HG02970 (cell line): Measurements from ENCODE around the gene CXCR4.
A peak's percentile ranks its signal among the peaks of the same experiment; 100 is the strongest.

Source experiments
- ATAC-seq: cut with Tn5 transposase; IDR thresholded peaks from one replicate; pipeline ENCODE4 v1.9.1; 2021; ENCODE audit warnings: mild to moderate bottlenecking, moderate library complexity, moderate number of reproducible peaks; ENCODE audit not compliant: unreplicated experiment, low FRiP score

Gene CXCR4

DNA sequence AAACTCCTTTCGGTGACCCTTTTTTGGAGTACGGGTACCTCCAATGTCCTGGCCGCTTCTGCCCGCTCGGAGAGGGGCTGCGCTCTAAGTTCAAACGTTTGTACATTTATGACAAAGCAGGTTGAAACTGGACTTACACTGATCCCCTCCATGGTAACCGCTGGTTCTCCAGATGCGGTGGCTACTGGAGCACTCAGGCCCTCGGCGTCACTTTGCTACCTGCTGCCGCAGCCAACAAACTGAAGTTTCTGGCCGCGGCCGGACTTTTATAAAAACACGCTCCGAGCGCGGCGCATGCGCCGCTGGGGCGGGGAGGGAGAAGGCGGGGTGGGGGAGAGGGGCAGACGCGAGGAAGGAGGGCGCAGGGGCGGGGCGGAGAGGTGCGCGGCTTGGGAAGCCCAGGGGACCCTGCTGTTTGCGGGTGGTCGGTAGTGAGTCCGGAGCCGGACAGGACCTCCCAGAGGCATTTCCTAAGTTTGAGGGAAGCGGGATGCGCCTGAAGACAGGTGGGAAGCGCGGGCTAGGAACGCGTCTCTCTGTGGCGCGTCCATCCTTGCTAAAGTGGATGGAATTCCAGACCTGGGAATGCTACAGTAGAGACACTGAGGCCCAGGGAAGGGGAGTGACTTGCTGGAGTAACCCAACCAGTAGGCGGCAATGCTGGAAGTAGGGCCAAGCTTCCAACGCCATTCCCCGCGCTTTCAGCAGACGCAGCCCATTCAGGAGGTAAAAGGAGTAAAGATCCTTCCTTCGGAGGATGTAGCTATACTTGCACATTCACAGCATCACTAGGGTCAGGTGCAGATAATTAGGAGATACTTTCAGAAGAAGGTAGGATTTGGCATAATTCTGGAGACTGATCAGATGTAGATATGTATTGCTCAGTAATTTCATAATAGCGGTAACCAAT lies at the start of gene CXCR4:
CXCR4 (minus strand) TSS at position 241 of the 910 bp plus-strand sequence; CDS start at position 152, 89 bp downstream.
- ATAC-seq: peak; percentile 30

DNA sequence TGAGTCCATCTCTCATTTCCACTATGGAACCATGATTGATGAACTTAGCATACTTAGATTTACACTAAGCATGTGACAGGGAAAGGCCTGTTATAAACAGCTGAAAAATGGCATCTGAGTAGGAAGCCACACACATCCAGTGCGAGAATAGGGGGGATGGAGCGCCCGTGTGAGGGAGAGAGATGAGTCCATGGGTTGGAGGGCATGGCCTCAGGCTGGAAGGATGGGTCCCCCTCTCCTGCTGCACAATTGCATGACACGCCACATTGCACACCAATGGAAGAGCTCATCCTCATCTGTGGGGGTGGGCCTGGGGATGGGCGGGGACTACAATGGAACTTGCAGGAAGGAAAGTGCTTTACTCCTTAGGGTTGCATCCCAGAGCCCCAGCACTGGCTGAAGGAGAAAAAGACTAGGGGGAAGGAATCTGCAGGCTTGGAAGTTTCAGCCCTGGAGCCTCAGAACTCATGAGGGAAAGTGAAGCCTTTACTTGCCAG lies 46.4 kb upstream of the CXCR4 start:
- no peak for ATAC-seq

DNA sequence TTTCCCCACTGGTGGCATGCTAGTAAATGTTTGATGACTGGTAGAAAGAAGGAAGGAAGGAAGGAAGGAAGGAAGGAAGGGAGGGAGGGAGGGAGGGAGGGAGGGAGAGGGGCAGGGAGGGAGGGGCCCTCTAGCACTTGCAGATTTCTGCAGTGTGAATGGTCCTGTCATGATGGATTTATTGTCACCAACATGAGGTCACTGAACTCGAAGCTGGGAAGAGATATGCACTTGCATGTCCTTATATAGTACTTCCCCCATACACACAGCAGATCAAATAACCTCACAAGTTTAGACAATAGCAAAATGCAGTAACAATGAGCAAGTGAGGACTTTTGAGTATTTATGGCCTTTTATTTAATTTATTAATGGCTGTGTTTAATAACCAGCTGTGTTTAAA lies 44.5 kb upstream of the CXCR4 start:
- no peak for ATAC-seq

DNA sequence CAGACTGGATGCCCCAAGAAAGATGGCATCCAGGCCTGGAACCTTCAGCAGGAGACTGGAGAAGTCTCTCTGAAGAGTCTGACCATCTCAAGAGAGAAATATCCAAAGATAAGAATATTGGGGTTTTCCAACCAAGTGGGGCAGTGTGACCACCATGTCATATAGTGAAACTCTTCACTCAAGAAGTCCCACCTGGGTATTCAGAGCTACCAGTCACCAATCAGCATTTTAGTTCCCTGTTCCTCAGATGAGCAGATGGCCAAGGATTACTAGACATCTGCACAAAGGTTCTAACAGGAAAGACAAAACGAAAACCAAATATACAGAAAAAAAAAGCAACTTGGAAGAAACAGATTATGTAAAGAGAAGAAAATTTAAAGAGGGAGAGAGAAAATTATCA lies 38.5 kb upstream of the CXCR4 start:
- no peak for ATAC-seq

DNA sequence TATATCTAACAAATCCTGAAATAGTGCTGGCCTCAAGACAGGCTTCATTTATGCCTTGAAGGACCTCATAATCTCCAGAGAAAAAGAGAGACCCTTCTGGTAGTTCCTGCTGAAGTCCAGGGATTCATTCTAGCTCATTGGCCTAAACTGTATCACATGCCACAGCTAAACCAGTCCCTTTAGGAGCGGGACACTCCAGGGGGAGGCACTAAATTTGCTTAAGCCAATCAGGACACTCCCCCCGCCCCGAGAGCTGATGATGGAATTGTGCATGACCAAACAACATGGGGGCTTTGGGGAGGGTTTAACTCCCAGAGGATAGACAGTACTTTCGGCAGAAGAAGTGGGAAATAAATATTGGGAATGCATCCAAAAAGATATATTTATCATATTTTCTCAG lies 36.4 kb upstream of the CXCR4 start:
- no peak for ATAC-seq

DNA sequence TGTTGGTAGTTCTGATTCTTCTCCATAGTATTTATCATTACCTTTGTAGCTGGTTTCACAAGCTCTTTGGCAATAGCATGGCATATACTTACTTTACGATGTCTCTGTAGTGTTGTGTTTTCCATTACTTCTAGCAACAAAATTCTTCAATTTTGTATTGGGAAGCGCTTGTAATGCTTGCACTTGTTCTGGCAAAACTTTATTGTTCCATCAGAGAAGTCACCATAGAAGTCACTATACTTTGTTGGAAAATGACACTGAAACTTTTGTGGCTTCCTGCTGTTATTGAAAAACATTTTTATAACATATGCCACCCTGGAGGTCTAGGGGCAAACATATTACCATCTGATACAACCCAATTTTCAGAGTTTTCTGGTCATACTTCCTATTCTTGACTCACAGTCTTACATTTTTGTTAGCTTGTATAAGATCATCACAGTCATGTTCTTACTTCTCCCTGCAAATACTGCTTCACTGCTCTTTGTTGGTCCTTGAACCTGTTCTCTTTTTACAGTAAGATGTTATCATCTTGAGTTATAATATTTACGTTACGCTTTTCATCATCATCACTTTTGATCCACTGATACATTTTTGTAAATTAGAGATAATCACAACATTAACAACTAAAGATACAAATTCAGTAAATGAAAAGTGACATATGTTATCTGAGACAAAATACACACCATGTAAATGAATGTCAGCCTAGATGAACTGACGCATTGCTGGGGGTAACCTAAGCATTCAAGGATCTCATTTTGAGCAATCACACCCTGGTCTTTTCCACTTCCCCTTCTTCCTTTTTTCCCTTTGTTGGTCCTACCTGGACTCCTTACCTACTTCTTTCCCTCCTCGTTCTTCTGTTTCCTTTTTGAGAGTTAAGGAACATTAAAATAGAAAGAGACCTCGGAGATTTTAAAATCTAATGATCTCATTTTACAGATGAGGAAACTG lies 33.3 kb upstream of the CXCR4 start:
- no peak for ATAC-seq

DNA sequence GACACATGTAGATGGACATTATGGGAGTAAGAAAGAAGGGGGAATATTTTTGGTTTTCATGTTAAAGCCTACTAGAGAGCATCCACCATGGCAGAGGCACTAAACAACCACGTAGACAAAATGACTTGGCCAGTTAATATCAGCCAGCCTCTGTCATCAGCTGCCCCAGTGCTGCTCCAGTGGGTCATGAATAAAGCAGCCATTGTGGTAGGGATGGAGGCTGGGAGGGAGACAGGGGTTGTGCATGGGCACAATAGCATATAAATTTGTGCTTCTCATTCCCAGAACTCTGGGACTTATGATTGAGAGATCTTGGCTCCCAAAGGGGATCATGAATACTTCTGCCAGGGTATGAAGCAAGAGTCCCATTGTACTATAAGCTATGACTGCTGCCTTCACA lies 31.1 kb upstream of the CXCR4 start:
- ATAC-seq: no peak

DNA sequence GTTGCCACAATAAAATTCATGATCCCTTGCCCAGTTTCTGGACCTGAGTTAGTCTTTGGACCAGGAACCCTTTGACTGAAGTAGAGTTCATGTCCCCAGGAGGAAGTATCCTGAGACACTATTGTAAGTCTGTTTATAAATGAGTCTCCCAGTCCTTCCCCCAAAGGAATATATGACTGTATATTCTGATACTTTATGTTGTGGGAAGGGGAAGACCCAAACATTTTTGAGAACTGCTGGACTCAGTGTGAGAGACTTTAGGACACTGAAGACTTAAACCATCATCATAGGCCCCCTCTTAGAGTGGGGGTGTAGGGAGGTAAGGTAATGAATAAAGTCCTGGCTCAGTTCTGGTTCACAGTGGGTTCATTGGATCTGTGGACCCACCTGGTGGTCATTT lies 28.6 kb upstream of the CXCR4 start:
- no peak for ATAC-seq

DNA sequence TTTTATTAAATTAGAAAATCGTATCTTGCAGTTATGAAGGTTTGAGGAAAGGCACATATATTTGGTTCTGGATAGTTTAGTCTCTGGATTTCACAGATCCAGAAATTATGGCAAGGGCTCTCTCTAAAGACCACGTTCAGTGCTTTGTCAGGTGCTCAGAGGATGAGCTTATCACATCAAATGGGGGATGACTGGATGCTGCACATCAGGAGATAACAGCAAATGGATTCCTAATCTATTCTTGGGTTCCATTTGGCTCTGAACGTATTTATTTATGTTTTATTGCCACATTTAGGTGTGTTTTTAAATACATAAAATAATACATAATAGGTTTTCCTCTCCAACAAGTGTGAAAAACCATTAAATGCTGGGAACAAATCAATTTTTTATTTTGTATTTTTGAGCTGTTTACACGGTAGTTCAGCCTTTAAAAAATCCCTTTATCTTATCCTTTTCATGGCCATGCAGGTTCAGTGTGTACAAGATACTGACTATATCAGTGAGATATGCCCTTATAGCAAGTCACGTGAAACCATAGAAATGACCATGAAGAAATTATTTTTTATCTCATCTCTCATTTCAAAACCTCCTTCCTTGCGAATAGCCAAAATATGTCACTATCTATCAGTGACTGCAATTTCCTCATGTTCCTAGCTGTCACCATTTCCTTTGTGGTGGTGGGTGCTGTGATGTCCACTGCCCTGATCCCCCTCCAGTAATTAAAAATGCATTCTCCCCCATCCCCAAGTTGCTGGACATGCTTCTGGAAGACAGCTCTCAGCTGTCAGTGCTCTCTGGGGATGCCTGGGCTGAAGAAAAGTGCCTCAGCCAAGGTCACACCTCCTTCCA lies 25.9 kb upstream of the CXCR4 start:
- ATAC-seq: no peak

DNA sequence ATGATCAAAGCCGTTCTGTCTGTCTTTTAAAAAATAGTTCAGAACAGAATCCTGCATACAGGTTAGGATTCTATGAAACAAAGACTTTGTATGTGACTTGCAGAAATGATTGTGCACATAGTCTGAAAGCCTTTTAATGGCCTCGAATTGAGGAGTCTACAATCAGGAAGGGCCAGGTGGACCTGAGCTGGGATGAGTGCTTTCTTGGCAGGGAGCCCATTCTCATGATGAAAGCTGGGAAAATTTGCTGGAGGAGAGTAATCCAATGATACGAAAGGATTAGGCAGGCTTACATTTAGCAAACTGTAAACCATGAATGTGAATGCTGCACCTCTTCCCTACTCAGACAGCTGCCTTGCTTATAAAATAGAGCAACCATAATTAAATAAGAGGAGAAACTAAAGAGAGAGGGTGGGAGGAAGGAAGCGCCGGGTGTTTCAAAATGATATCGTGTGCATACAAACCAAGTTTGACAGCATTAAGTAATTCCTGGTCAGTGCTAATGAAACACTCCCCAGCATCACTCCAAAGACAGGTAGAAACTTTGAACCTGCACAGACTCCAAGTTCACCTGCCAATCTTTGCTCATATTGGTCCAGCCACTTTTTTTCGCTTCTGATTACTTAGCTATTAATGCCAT lies 23.7 kb upstream of the CXCR4 start:
- no peak for ATAC-seq

DNA sequence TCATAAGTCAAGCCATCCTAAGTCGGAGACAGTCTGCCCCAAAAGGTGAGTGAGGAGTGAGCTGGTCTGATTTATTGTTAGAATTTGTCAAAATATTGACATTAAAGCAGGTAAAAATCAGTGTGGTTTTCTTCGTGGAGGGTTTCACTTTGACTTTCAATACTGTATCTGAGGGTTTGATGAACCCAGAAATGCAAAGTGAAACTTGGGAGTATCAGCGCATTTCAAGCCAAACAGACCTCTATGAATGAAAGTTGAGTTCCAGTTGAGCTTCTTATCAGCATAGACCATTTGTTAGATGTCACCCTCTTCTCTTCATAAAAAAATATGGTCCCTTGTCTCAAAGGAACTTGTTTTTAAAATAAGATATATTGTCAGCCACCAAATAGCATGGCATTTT lies 21.7 kb upstream of the CXCR4 start:
- ATAC-seq: no peak

DNA sequence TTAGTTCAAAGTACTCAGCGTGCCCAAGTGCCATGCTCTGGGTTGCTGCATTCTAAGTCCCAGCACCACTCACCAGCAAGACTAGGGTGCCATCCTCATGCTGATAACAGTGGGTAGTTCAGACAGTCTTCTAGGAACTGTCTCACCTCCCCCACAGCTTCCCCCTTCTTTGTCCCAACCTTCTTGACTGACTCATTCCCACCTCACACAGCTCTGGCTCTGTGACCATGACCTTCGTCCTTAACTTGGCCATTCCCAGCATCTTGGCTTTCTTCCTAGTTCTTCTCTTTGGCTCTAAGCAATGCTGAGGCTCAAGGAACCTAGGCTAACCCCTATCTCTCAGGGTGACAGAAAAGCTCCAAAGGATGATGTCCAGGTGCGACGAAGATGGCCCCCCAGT lies 20.0 kb upstream of the CXCR4 start:
- no peak for ATAC-seq

DNA sequence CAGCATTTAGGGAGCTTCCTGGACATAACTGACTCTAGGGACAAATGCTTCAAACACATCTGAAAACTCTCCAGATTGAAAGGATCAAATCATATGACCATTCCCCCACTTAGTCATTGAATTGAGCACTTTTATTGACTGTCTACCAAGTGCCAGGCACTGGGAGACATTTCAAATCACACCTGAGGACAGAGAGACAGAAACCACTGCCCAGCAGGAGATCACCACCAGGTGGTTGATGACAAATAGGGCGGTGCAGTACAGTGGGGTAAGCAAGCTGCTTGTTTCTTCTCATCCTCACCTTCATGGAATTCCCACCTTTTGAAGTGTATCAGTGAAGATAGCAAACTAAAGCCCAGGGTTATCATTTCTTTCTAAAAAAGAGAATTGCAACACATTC lies 19.0 kb upstream of the CXCR4 start:
- ATAC-seq: no peak

DNA sequence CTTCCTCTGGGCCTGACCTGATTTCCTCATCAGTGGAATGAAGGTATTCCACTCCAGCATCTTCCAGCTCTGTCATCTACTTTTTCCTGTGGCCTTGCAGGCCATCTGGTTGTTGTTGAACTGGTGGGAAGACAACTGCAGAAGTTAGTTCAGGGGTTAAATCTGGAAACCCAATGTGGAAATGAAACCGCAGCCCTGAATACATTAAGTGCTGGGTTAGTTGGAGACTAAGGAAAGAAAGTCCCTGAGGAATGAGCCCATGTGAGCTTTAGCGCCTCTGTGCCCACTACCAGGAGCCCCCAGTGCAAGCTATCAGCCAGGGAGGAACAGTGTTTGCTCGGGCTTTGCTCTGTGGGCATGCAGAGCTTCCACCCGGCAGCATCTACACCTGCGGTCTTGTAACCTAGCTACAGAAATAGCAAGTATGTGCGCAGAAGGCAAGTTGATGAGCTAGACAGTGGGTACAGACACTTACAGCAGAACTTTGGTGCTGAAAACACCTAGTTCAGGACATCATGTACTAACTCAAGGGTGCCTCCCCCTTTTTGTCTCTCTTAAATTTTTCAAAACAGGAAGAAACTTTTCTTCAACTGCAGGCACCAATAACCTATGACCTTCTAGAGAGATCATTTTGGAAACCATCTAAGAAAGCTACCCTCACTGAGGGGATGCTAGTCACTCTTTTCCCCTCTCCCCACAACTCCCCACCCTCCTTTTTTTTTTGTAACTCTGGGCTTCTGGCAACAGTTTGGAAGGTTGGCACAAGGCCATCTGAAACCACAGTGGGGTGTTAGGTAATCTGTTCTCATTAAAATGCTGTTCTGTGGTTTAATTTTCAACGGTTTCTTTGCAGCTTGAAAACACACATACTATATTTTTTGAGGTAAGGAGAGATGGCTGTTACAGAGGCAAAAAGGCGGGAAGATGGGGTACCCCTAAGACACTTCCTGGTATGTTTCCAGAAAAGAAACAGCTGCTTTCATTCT lies 18.3 kb upstream of the CXCR4 start:
- ATAC-seq: peak; percentile 38

DNA sequence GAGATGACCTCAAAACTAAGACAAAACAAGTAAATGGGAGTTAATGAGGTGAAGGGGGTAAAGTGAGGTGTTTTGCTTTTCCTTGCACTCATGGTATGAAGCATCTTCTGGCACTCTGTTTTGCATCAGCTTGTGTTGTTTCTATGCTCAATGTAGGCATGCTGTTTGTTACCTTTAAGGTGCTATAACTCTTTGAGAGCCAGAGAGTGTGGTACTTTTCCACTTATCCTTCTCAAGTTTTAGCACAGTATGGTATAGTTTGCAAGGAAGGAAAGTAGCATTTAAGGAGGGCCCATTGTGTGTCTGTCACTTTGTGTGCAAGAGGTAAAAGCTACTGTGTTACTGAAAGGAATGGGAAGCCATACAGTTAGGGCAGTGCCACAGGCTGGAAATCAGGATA lies 17.5 kb upstream of the CXCR4 start:
- no peak for ATAC-seq

DNA sequence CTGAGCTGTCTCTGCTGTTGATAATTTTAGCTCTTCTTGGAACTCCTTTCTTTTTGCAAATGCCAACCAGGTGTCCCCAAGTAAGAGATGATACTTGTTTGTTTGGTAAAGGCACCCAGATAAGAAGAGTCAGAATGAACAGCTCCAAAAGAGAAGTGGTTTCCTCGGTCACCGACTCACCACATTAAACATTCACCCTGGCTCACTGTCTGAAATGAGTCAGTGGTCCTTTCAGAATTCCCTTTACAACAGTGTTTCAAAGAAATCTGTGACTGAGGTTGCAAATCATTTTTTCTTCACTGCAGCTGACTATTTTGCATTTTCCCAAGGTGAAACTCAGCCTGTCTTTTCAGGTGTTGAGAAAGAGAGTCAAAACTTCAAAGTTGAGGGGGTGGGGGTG lies 16.2 kb upstream of the CXCR4 start:
- ATAC-seq: no peak

DNA sequence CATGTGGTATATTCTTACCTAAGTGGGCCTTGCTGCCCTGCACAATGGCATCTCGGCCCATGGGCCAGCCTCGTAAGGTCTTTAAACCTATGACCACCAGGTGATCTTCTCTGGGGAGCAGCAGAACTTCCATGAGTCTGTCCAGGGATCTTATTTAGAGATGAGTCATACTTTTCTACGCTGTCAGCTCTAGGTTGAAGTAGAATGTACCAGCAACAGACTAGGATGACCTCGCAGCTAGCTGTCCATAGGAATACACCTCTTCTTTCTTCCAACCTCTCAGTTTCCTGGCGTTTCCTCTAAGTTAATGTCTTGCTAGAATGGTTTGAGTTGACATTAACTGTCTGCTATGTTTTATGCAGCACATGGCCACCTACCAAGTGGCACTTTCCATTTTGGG lies 15.6 kb upstream of the CXCR4 start:
- ATAC-seq: no peak

DNA sequence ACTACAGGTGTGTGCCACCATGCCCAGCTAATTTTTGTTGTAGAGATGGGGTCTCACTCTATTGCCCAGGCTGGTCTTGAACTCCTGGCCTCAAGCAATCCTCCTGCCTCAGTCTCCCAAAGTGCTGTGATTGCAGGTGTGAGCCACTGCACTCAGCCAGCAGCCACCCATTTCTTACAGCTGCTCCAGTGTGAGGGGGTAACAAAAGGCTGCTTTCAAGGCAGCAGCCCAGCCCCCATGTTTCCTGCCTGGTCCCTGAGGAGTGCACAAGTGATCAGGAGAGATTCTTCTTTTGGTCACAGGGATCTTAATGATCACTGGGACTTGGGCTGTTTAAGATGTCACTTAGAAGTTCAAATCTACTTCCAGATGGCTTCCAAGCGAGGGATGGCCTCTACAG lies 15.2 kb upstream of the CXCR4 start:
- no peak for ATAC-seq

DNA sequence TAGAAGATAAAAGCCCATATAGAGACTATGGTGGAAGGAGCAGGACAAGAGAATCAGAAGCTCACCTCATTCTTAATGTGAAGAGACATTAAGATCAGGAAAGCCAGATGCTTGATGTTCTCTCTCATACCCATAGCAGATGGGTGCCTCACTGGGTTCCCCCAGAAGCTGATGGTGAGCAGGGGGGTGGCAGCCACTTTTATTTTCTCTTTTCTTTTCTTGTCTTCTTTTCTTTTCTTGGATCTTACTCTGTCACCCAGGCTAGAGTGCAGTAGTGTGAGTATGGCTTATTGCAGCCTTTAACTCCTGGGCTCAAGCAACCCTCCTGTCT lies 14.8 kb upstream of the CXCR4 start:
- ATAC-seq: no peak
